ENCODE data around the gene CD46.

Gene CD46

GRCh38 chr1:207825719-207826556 lies 74.1 kb downstream of the CD46 start:
- Histone ChIP-seq H3K9me3 (replicated peaks; ENCODE audit: low read length) (no peaks in the 10 kb centered on the region), H3K4me3 (ENCODE audit: low read length) (peak overlapping the region; percentile 55), H3K4me1 (ENCODE audit: control insufficient read depth, insufficient read depth, low read length) (peaks cover 62% of the 10 kb centered on the region), H3K27me3 (ENCODE audit: control insufficient read depth, insufficient read depth, low read length) (no peaks in the 10 kb centered on the region), H3K9ac (ENCODE audit: low read depth, low read length) (peak overlapping the region; percentile 70), H3K36me3 (ENCODE audit: insufficient read depth, low read length) (peaks cover 2% of the 10 kb centered on the region), H3K4me2 (ENCODE audit: low read length) (peak overlapping the region; percentile 71)

- peak overlapping the region; percentile 71 for H3K4me2 ChIP-seq (ENCODE audit: low read length)
- no peaks in the 10 kb centered on the region for H3K9me3 ChIP-seq (replicated peaks; ENCODE audit: low read length)
- peaks cover 69% of the 10 kb centered on the region for H3K4me1 ChIP-seq (ENCODE audit: control insufficient read depth, insufficient read depth, low read length)
- H3K9ac ChIP-seq (ENCODE audit: low read depth, low read length) = peak overlapping the region; percentile 70
- H3K36me3 ChIP-seq (ENCODE audit: insufficient read depth, low read length) = no peaks in the 10 kb centered on the region
- H3K27me3 ChIP-seq (ENCODE audit: control insufficient read depth, insufficient read depth, low read length) = no peaks in the 10 kb centered on the region
- peak overlapping the region; percentile 55 for H3K4me3 ChIP-seq (ENCODE audit: low read length)
Observed at GRCh38 chr1:207826557-207827487, 75.0 kb downstream of the CD46 start.

GRCh38 chr1:207827488-207827830 lies 75.6 kb downstream of the CD46 start:
- no peak overlapping the region for H3K4me2 ChIP-seq (ENCODE audit: low read length)
- peak overlapping the region; percentile 70 for H3K9ac ChIP-seq (ENCODE audit: low read depth, low read length)
- no peak overlapping the region for H3K4me3 ChIP-seq (ENCODE audit: low read length)
- H3K36me3 ChIP-seq (ENCODE audit: insufficient read depth, low read length) = no peaks in the 10 kb centered on the region
- H3K9me3 ChIP-seq (replicated peaks; ENCODE audit: low read length) = no peaks in the 10 kb centered on the region
- no peaks in the 10 kb centered on the region for H3K27me3 ChIP-seq (ENCODE audit: control insufficient read depth, insufficient read depth, low read length)
- H3K4me1 ChIP-seq (ENCODE audit: control insufficient read depth, insufficient read depth, low read length) = peaks cover 66% of the 10 kb centered on the region

GRCh38 chr1:207828046-207828445 lies 76.2 kb downstream of the CD46 start:
- Histone ChIP-seq H3K9ac (ENCODE audit: low read depth, low read length) (peak overlapping the region; percentile 40), H3K4me1 (ENCODE audit: control insufficient read depth, insufficient read depth, low read length) (peaks cover 60% of the 10 kb centered on the region), H3K4me3 (ENCODE audit: low read length) (no peak overlapping the region), H3K9me3 (replicated peaks; ENCODE audit: low read length) (no peaks in the 10 kb centered on the region), H3K27me3 (ENCODE audit: control insufficient read depth, insufficient read depth, low read length) (no peaks in the 10 kb centered on the region), H3K4me2 (ENCODE audit: low read length) (no peak overlapping the region), H3K36me3 (ENCODE audit: insufficient read depth, low read length) (no peaks in the 10 kb centered on the region)

- Histone ChIP-seq H3K36me3 (ENCODE audit: insufficient read depth, low read length) (peaks cover 2% of the 10 kb centered on the region), H3K27me3 (ENCODE audit: control insufficient read depth, insufficient read depth, low read length) (no peaks in the 10 kb centered on the region), H3K9ac (ENCODE audit: low read depth, low read length) (peak overlapping the region; percentile 40), H3K4me3 (ENCODE audit: low read length) (no peak overlapping the region), H3K4me1 (ENCODE audit: control insufficient read depth, insufficient read depth, low read length) (peaks cover 55% of the 10 kb centered on the region), H3K4me2 (ENCODE audit: low read length) (no peak overlapping the region), H3K9me3 (replicated peaks; ENCODE audit: low read length) (no peaks in the 10 kb centered on the region)
Observed at GRCh38 chr1:207828485-207829158, 76.8 kb downstream of the CD46 start.

- Histone ChIP-seq H3K9ac (ENCODE audit: low read depth, low read length) (no peak overlapping the region), H3K4me2 (ENCODE audit: low read length) (no peak overlapping the region), H3K36me3 (ENCODE audit: insufficient read depth, low read length) (peaks cover 4% of the 10 kb centered on the region), H3K4me1 (ENCODE audit: control insufficient read depth, insufficient read depth, low read length) (peaks cover 48% of the 10 kb centered on the region), H3K9me3 (replicated peaks; ENCODE audit: low read length) (no peaks in the 10 kb centered on the region), H3K4me3 (ENCODE audit: low read length) (no peak overlapping the region), H3K27me3 (ENCODE audit: control insufficient read depth, insufficient read depth, low read length) (no peaks in the 10 kb centered on the region)
Observed at GRCh38 chr1:207829576-207829975, 77.7 kb downstream of the CD46 start.

GRCh38 chr1:207830788-207831187 lies 78.9 kb downstream of the CD46 start:
- H3K4me3 ChIP-seq (ENCODE audit: low read length) = no peak overlapping the region
- no peak overlapping the region for H3K4me2 ChIP-seq (ENCODE audit: low read length)
- no peak overlapping the region for H3K9ac ChIP-seq (ENCODE audit: low read depth, low read length)
- no peaks in the 10 kb centered on the region for H3K27me3 ChIP-seq (ENCODE audit: control insufficient read depth, insufficient read depth, low read length)
- H3K4me1 ChIP-seq (ENCODE audit: control insufficient read depth, insufficient read depth, low read length) = peaks cover 36% of the 10 kb centered on the region
- peaks cover 10% of the 10 kb centered on the region for H3K36me3 ChIP-seq (ENCODE audit: insufficient read depth, low read length)
- no peaks in the 10 kb centered on the region for H3K9me3 ChIP-seq (replicated peaks; ENCODE audit: low read length)

GRCh38 chr1:207831517-207832327 lies 79.9 kb downstream of the CD46 start:
- Histone ChIP-seq H3K9ac (ENCODE audit: low read depth, low read length) (no peak overlapping the region), H3K4me2 (ENCODE audit: low read length) (no peak overlapping the region), H3K27me3 (ENCODE audit: control insufficient read depth, insufficient read depth, low read length) (no peaks in the 10 kb centered on the region), H3K4me3 (ENCODE audit: low read length) (no peak overlapping the region), H3K36me3 (ENCODE audit: insufficient read depth, low read length) (peaks cover 14% of the 10 kb centered on the region), H3K9me3 (replicated peaks; ENCODE audit: low read length) (no peaks in the 10 kb centered on the region), H3K4me1 (ENCODE audit: control insufficient read depth, insufficient read depth, low read length) (peaks cover 26% of the 10 kb centered on the region)

GRCh38 chr1:207832796-207833195 lies 80.9 kb downstream of the CD46 start:
- peaks cover 29% of the 10 kb centered on the region for H3K4me1 ChIP-seq (ENCODE audit: control insufficient read depth, insufficient read depth, low read length)
- H3K27me3 ChIP-seq (ENCODE audit: control insufficient read depth, insufficient read depth, low read length) = no peaks in the 10 kb centered on the region
- peaks cover 21% of the 10 kb centered on the region for H3K36me3 ChIP-seq (ENCODE audit: insufficient read depth, low read length)
- H3K9me3 ChIP-seq (replicated peaks; ENCODE audit: low read length) = no peaks in the 10 kb centered on the region
- no peak overlapping the region for H3K9ac ChIP-seq (ENCODE audit: low read depth, low read length)
- H3K4me2 ChIP-seq (ENCODE audit: low read length) = no peak overlapping the region
- no peak overlapping the region for H3K4me3 ChIP-seq (ENCODE audit: low read length)

GRCh38 chr1:207833381-207833780 lies 81.5 kb downstream of the CD46 start:
- Histone ChIP-seq H3K4me1 (ENCODE audit: control insufficient read depth, insufficient read depth, low read length) (peaks cover 31% of the 10 kb centered on the region), H3K9me3 (replicated peaks; ENCODE audit: low read length) (no peaks in the 10 kb centered on the region), H3K9ac (ENCODE audit: low read depth, low read length) (no peak overlapping the region), H3K27me3 (ENCODE audit: control insufficient read depth, insufficient read depth, low read length) (no peaks in the 10 kb centered on the region), H3K36me3 (ENCODE audit: insufficient read depth, low read length) (peaks cover 21% of the 10 kb centered on the region), H3K4me3 (ENCODE audit: low read length) (no peak overlapping the region), H3K4me2 (ENCODE audit: low read length) (no peak overlapping the region)
